Smooth muscle cell (in vitro differentiated cells): Measurements from ENCODE around the gene RNF44. TPM values are rescaled to one million over a fixed set of nuclear protein-coding genes. Genes with fewer than 3 reads are reported as not detected.

ENCODE experiments used
- DNase-seq: peaks from one replicate; lab custom pipeline; 2025; ENCODE audit not compliant: unreplicated experiment; lab: John Stamatoyannopoulos, UW
- H2AFZ ChIP-seq: fragments of 200-600 bp; sonication (generic); 2 replicates; pipeline ENCODE4 v1.6.0; 2016; ENCODE audit warnings: antibody characterized with exemption, low read depth, mild to moderate bottlenecking
- H3F3A ChIP-seq: fragments of 200-600 bp; sonication (generic); 2 replicates; pipeline ENCODE4 v1.6.0; 2017; ENCODE audit warnings: antibody characterized with exemption, low read depth
- H3K27ac ChIP-seq: fragments of 200-600 bp; sonication (generic); 2 replicates; pipeline ENCODE4 v1.5.1; 2016; ENCODE audit warnings: low read depth, mild to moderate bottlenecking
- H3K27me3 ChIP-seq: fragments of 200-600 bp; sonication (generic); 2 replicates; pipeline ENCODE4 v1.6.1; 2016; ENCODE audit warnings: low read depth, mild to moderate bottlenecking
- H3K36me3 ChIP-seq: fragments of 200-600 bp; sonication (generic); 2 replicates; pipeline ENCODE4 v1.5.1; 2016; ENCODE audit warnings: low read depth
- H3K4me1 ChIP-seq: fragments of 200-600 bp; sonication (generic); 2 replicates; pipeline ENCODE4 v1.5.1; 2016; ENCODE audit warnings: low read depth
- H3K4me2 ChIP-seq: fragments of 200-600 bp; sonication (generic); 2 replicates; pipeline ENCODE4 v1.6.0; 2016; ENCODE audit warnings: mild to moderate bottlenecking
- H3K4me3 ChIP-seq: fragments of 200-600 bp; sonication (generic); 2 replicates; pipeline ENCODE4 v1.5.1; 2016; ENCODE audit warnings: mild to moderate bottlenecking
- H3K79me2 ChIP-seq: fragments of 200-600 bp; sonication (generic); 2 replicates; pipeline ENCODE4 v1.6.0; 2016; ENCODE audit warnings: low read depth, mild to moderate bottlenecking
- H3K9ac ChIP-seq: fragments of 200-600 bp; sonication (generic); 2 replicates; pipeline ENCODE4 v1.6.0; 2016; ENCODE audit warnings: low read depth
- H3K9me3 ChIP-seq: fragments of 200-600 bp; sonication (generic); replicated peaks from 2 replicates; pipeline ENCODE4 v1.5.1; 2016; ENCODE audit warnings: low read depth
- H4K20me1 ChIP-seq: fragments of 200-600 bp; sonication (generic); 2 replicates; pipeline ENCODE4 v1.6.0; 2016; ENCODE audit warnings: low read depth
- WGBS: methylation state at CpG from one replicate; pipeline ENCODE4 v1.1.7; 2016; ENCODE audit warnings: low lambda C conversion rate; 5-methylcytosine and 5-hydroxymethylcytosine counted together
- polyA plus RNA-seq: library from polyadenylated mRNA; unstranded; fragments of >200 nt; fragmentation: Nextera tagmentation; extraction: Ambion mirVana; gene quantifications from 2 replicates; pipeline ENCODE4 v1.2.1, GENCODE V29; 2016
- total RNA-seq: library from RNA; depleted of rRNA; stranded (reverse); fragments of >200 nt; gene quantifications from 2 replicates; pipeline ENCODE4 v1.2.3, GENCODE V29; 2014
- TF ChIP-seq, protein P1 (sequence below): fragments of 200-600 bp; sonication (generic); IDR thresholded peaks from 2 replicates; pipeline ENCODE4 v1.5.1; 2017; ENCODE audit warnings: borderline replicate concordance, mild to moderate bottlenecking, antibody characterized with exemption; ENCODE audit not compliant: insufficient read depth, poor library complexity, severe bottlenecking

The RNF44 gene
- total and polyA plus RNA-seq, 2 experiments from 2014 or later = 5.7 to 6.8 TPM

DNA sequence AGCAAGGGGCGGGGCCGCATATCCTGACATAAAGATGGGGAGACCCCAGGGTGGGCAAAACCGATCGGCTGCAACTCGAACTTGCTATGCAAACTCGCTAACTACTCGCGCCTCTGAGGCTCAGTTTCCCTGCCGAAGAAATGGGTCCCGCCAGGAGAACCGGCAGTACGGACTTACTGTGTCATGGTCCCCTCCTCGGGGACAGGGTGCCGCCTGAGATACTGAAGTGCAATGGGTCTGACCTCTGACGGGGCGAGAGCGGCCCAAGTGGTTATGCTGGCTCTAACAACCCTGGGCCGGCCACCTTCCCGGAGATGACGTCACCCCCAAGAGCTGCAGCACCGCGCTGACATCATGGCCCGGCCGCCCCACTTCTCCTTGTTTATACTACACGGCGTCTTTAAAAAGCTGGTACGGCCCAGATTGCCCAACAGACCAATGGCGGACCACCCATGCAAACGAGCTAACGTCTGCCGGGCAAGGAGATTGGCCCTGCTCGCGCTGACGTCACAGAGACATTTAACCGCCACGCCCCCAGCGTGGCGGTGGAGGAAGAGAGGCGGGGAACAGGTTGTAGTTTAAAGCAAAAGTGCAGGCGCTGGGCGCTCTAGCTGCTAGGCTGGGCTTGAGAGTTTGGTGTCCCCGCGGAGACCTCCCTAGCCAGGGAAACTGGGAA lies 490 bp upstream of the RNF44 start:
- H3F3A ChIP-seq = no peaks in the 10 kb centered on the region
- peaks cover 30% of the 10 kb centered on the region for H3K4me1 ChIP-seq
- peak; percentile 87 for DNase-seq
- H3K27me3 ChIP-seq = no peaks in the 10 kb centered on the region
- H3K9ac ChIP-seq = peak overlapping the region; percentile 95
- no peaks in the 10 kb centered on the region for H3K9me3 ChIP-seq
- peaks cover 42% of the 10 kb centered on the region for H3K79me2 ChIP-seq
- TF ChIP-seq, protein P1, sequence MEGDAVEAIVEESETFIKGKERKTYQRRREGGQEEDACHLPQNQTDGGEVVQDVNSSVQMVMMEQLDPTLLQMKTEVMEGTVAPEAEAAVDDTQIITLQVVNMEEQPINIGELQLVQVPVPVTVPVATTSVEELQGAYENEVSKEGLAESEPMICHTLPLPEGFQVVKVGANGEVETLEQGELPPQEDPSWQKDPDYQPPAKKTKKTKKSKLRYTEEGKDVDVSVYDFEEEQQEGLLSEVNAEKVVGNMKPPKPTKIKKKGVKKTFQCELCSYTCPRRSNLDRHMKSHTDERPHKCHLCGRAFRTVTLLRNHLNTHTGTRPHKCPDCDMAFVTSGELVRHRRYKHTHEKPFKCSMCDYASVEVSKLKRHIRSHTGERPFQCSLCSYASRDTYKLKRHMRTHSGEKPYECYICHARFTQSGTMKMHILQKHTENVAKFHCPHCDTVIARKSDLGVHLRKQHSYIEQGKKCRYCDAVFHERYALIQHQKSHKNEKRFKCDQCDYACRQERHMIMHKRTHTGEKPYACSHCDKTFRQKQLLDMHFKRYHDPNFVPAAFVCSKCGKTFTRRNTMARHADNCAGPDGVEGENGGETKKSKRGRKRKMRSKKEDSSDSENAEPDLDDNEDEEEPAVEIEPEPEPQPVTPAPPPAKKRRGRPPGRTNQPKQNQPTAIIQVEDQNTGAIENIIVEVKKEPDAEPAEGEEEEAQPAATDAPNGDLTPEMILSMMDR = no peak
- H3K4me3 ChIP-seq = peak overlapping the region; percentile 92
- H3K36me3 ChIP-seq = no peaks in the 10 kb centered on the region
- peak overlapping the region; percentile 100 for H3K4me2 ChIP-seq
- peak overlapping the region; percentile 97 for H3K27ac ChIP-seq
- peak overlapping the region; percentile 96 for H2AFZ ChIP-seq
- WGBS = 1% methylated on average over 43 of the region's 43 CpGs
- H4K20me1 ChIP-seq = peaks cover 38% of the 10 kb centered on the region

DNA sequence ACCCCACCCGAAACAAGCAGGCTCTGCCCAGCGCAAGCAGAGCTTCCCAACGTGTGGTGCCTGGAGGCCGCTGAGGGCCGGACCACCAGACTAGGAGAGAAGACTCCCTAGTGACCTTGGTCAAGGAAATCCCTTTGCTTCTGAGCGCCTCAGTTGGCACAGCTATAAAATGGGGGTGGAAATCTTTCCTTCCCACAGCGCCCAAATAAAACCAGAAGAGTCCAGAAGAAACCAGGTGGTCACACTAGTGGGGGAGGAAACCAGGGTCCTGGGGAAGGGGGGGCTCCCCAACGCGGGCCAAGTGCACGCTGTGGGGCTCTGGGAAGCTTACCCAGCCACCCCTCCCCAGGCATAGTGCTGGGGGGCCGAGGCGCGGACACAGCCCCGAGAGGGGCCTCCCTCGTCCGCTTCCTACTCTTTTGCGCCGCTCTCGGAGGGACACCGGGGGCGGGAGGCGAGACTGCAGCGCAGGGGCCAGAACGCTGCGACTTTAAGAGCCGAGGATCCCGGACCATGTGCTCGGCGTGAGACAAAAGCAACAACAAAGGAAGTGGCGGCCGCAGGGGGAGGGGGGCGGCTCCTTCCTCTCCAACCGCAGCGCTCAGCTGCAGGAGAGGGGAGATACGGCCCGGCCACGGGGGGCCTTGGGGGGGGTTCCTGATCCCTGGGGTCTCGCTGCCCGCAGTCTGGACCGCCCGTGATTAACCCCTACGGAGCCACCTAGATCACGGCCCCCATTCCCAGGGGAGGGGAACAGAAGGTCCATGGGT lies 885 bp downstream of the RNF44 start:
- H3K36me3 ChIP-seq = no peaks in the 10 kb centered on the region
- H3K9ac ChIP-seq = peak overlapping the region; percentile 93
- DNase-seq = no peak
- WGBS = under 1% methylated on average over 37 of the region's 43 CpGs
- H3K27me3 ChIP-seq = no peaks in the 10 kb centered on the region
- H3K4me3 ChIP-seq = peak overlapping the region; percentile 92
- TF ChIP-seq, protein P1 = no peak
- H3K4me1 ChIP-seq = peaks cover 22% of the 10 kb centered on the region
- no peaks in the 10 kb centered on the region for H3K9me3 ChIP-seq
- H3F3A ChIP-seq = no peaks in the 10 kb centered on the region
- H3K79me2 ChIP-seq = peaks cover 42% of the 10 kb centered on the region
- peak overlapping the region; percentile 62 for H2AFZ ChIP-seq
- peaks cover 52% of the 10 kb centered on the region for H4K20me1 ChIP-seq
- peak overlapping the region; percentile 97 for H3K27ac ChIP-seq
- H3K4me2 ChIP-seq = peak overlapping the region; percentile 100

DNA sequence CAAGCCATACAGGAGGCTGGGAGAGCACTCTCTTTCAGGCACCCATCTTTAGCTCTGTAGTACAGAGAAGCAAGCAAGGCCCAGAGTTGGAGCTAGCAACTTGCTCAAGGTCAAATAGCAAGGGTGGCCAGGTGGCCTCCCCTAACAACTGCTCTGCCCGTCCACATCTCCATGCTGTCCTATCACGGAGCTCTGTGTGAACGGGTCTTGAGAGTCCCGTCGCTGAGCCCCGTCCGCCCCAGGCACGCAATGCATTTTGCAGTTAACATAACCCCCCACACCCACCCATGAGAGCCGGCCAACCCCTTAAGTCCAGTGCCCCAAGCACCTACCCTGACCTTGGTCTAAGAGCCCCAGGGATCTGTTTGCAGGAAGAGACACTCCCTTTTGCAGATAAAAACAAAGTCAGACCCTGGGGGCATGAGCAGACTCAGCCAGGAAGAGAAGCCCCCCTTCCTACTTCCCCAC lies 1.5 kb downstream of the RNF44 start:
- Histone ChIP-seq H3K27ac (peak overlapping the region; percentile 97), H3K4me2 (peak overlapping the region; percentile 100), H2AFZ (no peak overlapping the region), H3K36me3 (no peaks in the 10 kb centered on the region), H3K4me1 (peaks cover 22% of the 10 kb centered on the region), H3K79me2 (peaks cover 42% of the 10 kb centered on the region), H3K9ac (peak overlapping the region; percentile 93), H3K27me3 (no peaks in the 10 kb centered on the region), H3K4me3 (peak overlapping the region; percentile 92), H4K20me1 (peaks cover 57% of the 10 kb centered on the region), H3F3A (no peaks in the 10 kb centered on the region), H3K9me3 (no peaks in the 10 kb centered on the region)
- WGBS = 3% methylated on average over 9 of the region's 9 CpGs
- DNase-seq = no peak
- TF ChIP-seq, protein P1 = no peak
